HAP-1 (cell line): ENCODE data around the gene CRACR2B.

Experiments
- DNase-seq, 2 experiments: peaks; one replicate each; pipeline ENCODE4 v3.0.0-alpha.2; 2016 to 2020; ENCODE audit warnings: low spot score in 2 of 2
- H3K27me3 ChIP-seq: fragments of 250-450 bp; sonication (Bioruptor Pico); 2 replicates; pipeline ENCODE4 v1.5.1; 2020; ENCODE audit warnings: low read depth, mild to moderate bottlenecking, moderate library complexity
- H3K36me3 ChIP-seq: fragments of 250-450 bp; sonication (Bioruptor Pico); replicated peaks from 2 replicates; pipeline ENCODE4 v1.5.1; 2020; ENCODE audit warnings: mild to moderate bottlenecking
- H3K4me1 ChIP-seq: fragments of 250-450 bp; sonication (Bioruptor Pico); 2 replicates; pipeline ENCODE4 v1.5.1; 2020; ENCODE audit warnings: mild to moderate bottlenecking
- H3K4me3 ChIP-seq: fragments of 250-450 bp; sonication (Bioruptor Pico); 2 replicates; pipeline ENCODE4 v1.5.1; 2020; ENCODE audit warnings: mild to moderate bottlenecking, moderate library complexity
- H3K9me3 ChIP-seq: fragments of 250-450 bp; sonication (Bioruptor Pico); 2 replicates; pipeline ENCODE4 v1.5.1; 2020; ENCODE audit warnings: mild to moderate bottlenecking, moderate library complexity
- in situ Hi-C: fragments of 300-500 bp; cut with MboI; formaldehyde crosslinking; loops from 3 replicates; pipeline ENCODE4 v1.14.3; 2020; ENCODE audit warnings: low sequenced_read_pairs, inconsistent platforms, mixed read lengths

CRACR2B gene

GRCh38 chr11:799641-800316 is 27.9 kb upstream of the CRACR2B start:
- Histone ChIP-seq H3K4me1 (peaks cover 18% of the 10 kb centered on the region), H3K9me3 (no peaks in the 10 kb centered on the region), H3K27me3 (no peaks in the 10 kb centered on the region), H3K36me3 (peaks cover 36% of the 10 kb centered on the region), H3K4me3 (no peak overlapping the region)
- in situ Hi-C loops, result no loop called here
- no peak for DNase-seq

GRCh38 chr11:800473-800872 is 27.2 kb upstream of the CRACR2B start:
- no peak overlapping the region for H3K4me3 ChIP-seq
- no peaks in the 10 kb centered on the region for H3K27me3 ChIP-seq
- DNase-seq, result no peak
- peaks cover 19% of the 10 kb centered on the region for H3K4me1 ChIP-seq
- H3K36me3 ChIP-seq, result peaks cover 36% of the 10 kb centered on the region
- no peaks in the 10 kb centered on the region for H3K9me3 ChIP-seq
- in situ Hi-C loops, result no loop called here

GRCh38 chr11:801097-801780 is 26.5 kb upstream of the CRACR2B start:
- H3K36me3 ChIP-seq, result peaks cover 36% of the 10 kb centered on the region
- H3K4me3 ChIP-seq, result no peak overlapping the region
- no peak for DNase-seq
- peaks cover 18% of the 10 kb centered on the region for H3K4me1 ChIP-seq
- in situ Hi-C loops, result no loop called here
- H3K9me3 ChIP-seq, result no peaks in the 10 kb centered on the region
- no peaks in the 10 kb centered on the region for H3K27me3 ChIP-seq

- DNase-seq, result no peak
- in situ Hi-C loops, result no loop called here
- H3K4me1 ChIP-seq, result peaks cover 10% of the 10 kb centered on the region
- peaks cover 36% of the 10 kb centered on the region for H3K36me3 ChIP-seq
- no peaks in the 10 kb centered on the region for H3K9me3 ChIP-seq
- H3K27me3 ChIP-seq, result no peaks in the 10 kb centered on the region
- no peak overlapping the region for H3K4me3 ChIP-seq
Measured at GRCh38 chr11:802018-802617, 25.6 kb upstream of the CRACR2B start.

- DNase-seq, result no peak
- Histone ChIP-seq H3K4me1 (peaks cover 13% of the 10 kb centered on the region), H3K27me3 (no peaks in the 10 kb centered on the region), H3K36me3 (peaks cover 36% of the 10 kb centered on the region), H3K4me3 (no peak overlapping the region), H3K9me3 (no peaks in the 10 kb centered on the region)
- in situ Hi-C loops, result no loop called here
Measured at GRCh38 chr11:802693-803466, 24.8 kb upstream of the CRACR2B start.

GRCh38 chr11:803467-803742 is 24.3 kb upstream of the CRACR2B start:
- Histone ChIP-seq H3K4me3 (no peak overlapping the region), H3K27me3 (no peaks in the 10 kb centered on the region), H3K36me3 (peaks cover 36% of the 10 kb centered on the region), H3K9me3 (no peaks in the 10 kb centered on the region), H3K4me1 (peaks cover 18% of the 10 kb centered on the region)
- DNase-seq, result no peak
- in situ Hi-C loops, result no loop called here

- no peaks in the 10 kb centered on the region for H3K9me3 ChIP-seq
- H3K4me3 ChIP-seq, result peak overlapping the region; percentile 41
- peaks cover 37% of the 10 kb centered on the region for H3K36me3 ChIP-seq
- H3K4me1 ChIP-seq, result peaks cover 20% of the 10 kb centered on the region
- no peaks in the 10 kb centered on the region for H3K27me3 ChIP-seq
- peak in 1 of 2 experiments; percentile 64 for DNase-seq
- in situ Hi-C loops, result no loop called here
Measured at GRCh38 chr11:803770-804598, 23.7 kb upstream of the CRACR2B start.

- Histone ChIP-seq H3K27me3 (no peaks in the 10 kb centered on the region), H3K4me3 (peak overlapping the region; percentile 41), H3K4me1 (peaks cover 20% of the 10 kb centered on the region), H3K9me3 (no peaks in the 10 kb centered on the region), H3K36me3 (peaks cover 34% of the 10 kb centered on the region)
- no peak for DNase-seq
- in situ Hi-C loops, result no loop called here
Measured at GRCh38 chr11:804599-804964, 23.1 kb upstream of the CRACR2B start.

- in situ Hi-C loops, result no loop called here
- Histone ChIP-seq H3K36me3 (peaks cover 43% of the 10 kb centered on the region), H3K27me3 (no peaks in the 10 kb centered on the region), H3K4me1 (peaks cover 25% of the 10 kb centered on the region), H3K9me3 (no peaks in the 10 kb centered on the region), H3K4me3 (peak overlapping the region; percentile 98)
- no peak for DNase-seq
Measured at GRCh38 chr11:808427-809286, 19.1 kb upstream of the CRACR2B start.

- peaks cover 48% of the 10 kb centered on the region for H3K36me3 ChIP-seq
- in situ Hi-C loops, result no loop called here
- H3K9me3 ChIP-seq, result no peaks in the 10 kb centered on the region
- H3K4me3 ChIP-seq, result peak within 1 kb of the TSS; percentile 98
- peak; percentile 89 to 97 for DNase-seq
- peaks cover 20% of the 10 kb centered on the region for H3K4me1 ChIP-seq
- no peaks in the 10 kb centered on the region for H3K27me3 ChIP-seq
Measured at GRCh38 chr11:809287-810039, 18.3 kb upstream of the CRACR2B start, which contains the start of gene RPLP2. Gene RPLP2 (plus strand): TSS chr11:809967. CDS start chr11:810235, 268 bp downstream.

- no peaks in the 10 kb centered on the region for H3K27me3 ChIP-seq
- in situ Hi-C loops, result no loop called here
- peaks cover 20% of the 10 kb centered on the region for H3K4me1 ChIP-seq
- no peak for DNase-seq
- peak overlapping the region; percentile 98 for H3K4me3 ChIP-seq
- H3K36me3 ChIP-seq, result peaks cover 48% of the 10 kb centered on the region
- H3K9me3 ChIP-seq, result no peaks in the 10 kb centered on the region
Measured at GRCh38 chr11:810040-810567, 17.6 kb upstream of the CRACR2B start.
